ENCODE results near the gene CFAP90.

DNA sequence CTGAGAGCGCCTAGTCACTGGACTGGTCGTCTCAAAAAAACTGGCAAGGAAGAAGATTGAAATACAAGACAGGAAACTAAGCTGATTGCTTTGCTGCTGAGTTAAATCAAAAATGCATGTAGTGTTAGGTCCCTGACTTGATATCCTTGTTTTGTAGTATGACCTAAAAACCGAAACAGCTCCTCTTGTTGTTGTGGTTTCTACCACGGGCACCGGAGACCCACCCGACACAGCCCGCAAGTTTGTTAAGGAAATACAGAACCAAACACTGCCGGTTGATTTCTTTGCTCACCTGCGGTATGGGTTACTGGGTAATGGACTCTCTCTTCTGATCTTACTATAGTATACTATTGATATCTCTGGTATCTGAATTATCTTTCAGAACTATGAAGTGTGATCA lies 22.3 kb upstream of the CFAP90 start:
- TF ChIP-seq POLR2A (IDR thresholded peaks at IDR 0.05; ENCODE audit: low read depth, low read length) (no peak), POLR2AphosphoS5 (IDR thresholded peaks at IDR 0.05; ENCODE audit: low read depth, low read length) (no peak)
